HepG2 (cell line): ENCODE results near the gene MAST1. TPM values are rescaled to one million over a fixed set of nuclear protein-coding genes. Genes with fewer than 3 reads are reported as not detected.

ENCODE experiments used
- BORCS8-MEF2B ChIP-seq: sonication (generic); formaldehyde crosslinking; IDR thresholded peaks from 2 replicates; pipeline ENCODE4 v1.8.0; 2022; ENCODE audit warnings: mild to moderate bottlenecking, missing genetic modification reagents
- MYC ChIP-seq: sonication (generic); formaldehyde crosslinking; IDR thresholded peaks from 2 replicates; pipeline ENCODE4 v1.9.0; 2021; ENCODE audit warnings: missing genetic modification reagents, borderline replicate concordance
- PAF1 ChIP-seq: IDR thresholded peaks from 2 replicates; pipeline ENCODE4 v1.6.1; 2016; ENCODE audit warnings: missing genetic modification reagents, missing compliant biosample characterization
- PAX8 ChIP-seq: sonication (generic); formaldehyde crosslinking; IDR thresholded peaks from 2 replicates; pipeline ENCODE4 v1.8.0; 2022; ENCODE audit warnings: mild to moderate bottlenecking, missing genetic modification reagents, borderline replicate concordance
- SALL2 ChIP-seq: sonication (generic); formaldehyde crosslinking; IDR thresholded peaks from 2 replicates; pipeline ENCODE4 v1.8.1; 2023; ENCODE audit warnings: mild to moderate bottlenecking, missing genetic modification reagents, inconsistent platforms
- ZSCAN29 ChIP-seq: sonication (generic); formaldehyde crosslinking; conservative IDR thresholded peaks from 2 replicates; pipeline ENCODE4 v1.4.0; 2020; ENCODE audit warnings: mild to moderate bottlenecking, missing genetic modification reagents
- polyA plus RNA-seq, 8 experiments: library from polyadenylated mRNA; depleted of rRNA in 3 of 8; stranded (reverse) in 7 of 8; unstranded in 1 of 8; fragments of >200 nt; fragmentation: Illumina TruSeq in 4 of 8; extraction: Trizol in 4 of 8; gene quantifications; 2 replicates each; pipeline versions ENCODE4 v1.2.1 to v1.2.3, GENCODE V29; 2011 to 2016; ENCODE audit warnings: low read depth in 4 of 8, missing spikeins in 1 of 8, mixed read lengths in 1 of 8; ENCODE audit not compliant: insufficient read depth in 1 of 8
- total RNA-seq, 5 experiments: library from RNA; depleted of rRNA; stranded (reverse); fragments of >200 nt; fragmentation: Illumina TruSeq; extraction: Trizol; gene quantifications; 2 replicates each; pipeline ENCODE4 v1.2.3, GENCODE V29; 2016; ENCODE audit warnings: low read depth in 1 of 5
- TF ChIP-seq, protein P1 (sequence below): sonication (generic); formaldehyde crosslinking; IDR thresholded peaks from 2 replicates; pipeline ENCODE4 v1.4.0; 2020; ENCODE audit warnings: mild to moderate bottlenecking, missing genetic modification reagents
- TF ChIP-seq, protein P2 (sequence below): sonication (generic); formaldehyde crosslinking; IDR thresholded peaks from 2 replicates; pipeline ENCODE4; 2020; ENCODE audit warnings: missing genetic modification reagents, mild to moderate bottlenecking, borderline replicate concordance
- TF ChIP-seq, protein P3 (sequence below): sonication (generic); formaldehyde crosslinking; IDR thresholded peaks from 2 replicates; pipeline ENCODE4 v1.5.1; 2020; ENCODE audit warnings: missing genetic modification reagents, mild to moderate bottlenecking, borderline replicate concordance
- TF ChIP-seq, protein P4 (sequence below): sonication (generic); formaldehyde crosslinking; IDR thresholded peaks from 2 replicates; pipeline ENCODE4 v1.8.0; 2022; ENCODE audit warnings: mild to moderate bottlenecking, missing genetic modification reagents, moderate library complexity
- TF ChIP-seq, protein P5 (sequence below): sonication (generic); formaldehyde crosslinking; IDR thresholded peaks from 2 replicates; pipeline ENCODE4 v1.4.0; 2020; ENCODE audit warnings: mild to moderate bottlenecking, low read depth, missing genetic modification reagents
- TF ChIP-seq, protein P6 (sequence below): sonication (generic); formaldehyde crosslinking; IDR thresholded peaks from 2 replicates; pipeline ENCODE4 v1.8.0; 2022; ENCODE audit warnings: missing genetic modification reagents, mild to moderate bottlenecking, borderline replicate concordance
- TF ChIP-seq, protein P7 (sequence below): sonication (generic); formaldehyde crosslinking; IDR thresholded peaks from 2 replicates; pipeline ENCODE4 v1.4.0; 2020; ENCODE audit warnings: mild to moderate bottlenecking, missing genetic modification reagents

The MAST1 gene
- total and polyA plus RNA-seq, 2 of the 13 experiments (the other 11 are each of a cell fraction or from before 2014, with no cell fraction given), result 0.73 to 4.7 TPM

DNA sequence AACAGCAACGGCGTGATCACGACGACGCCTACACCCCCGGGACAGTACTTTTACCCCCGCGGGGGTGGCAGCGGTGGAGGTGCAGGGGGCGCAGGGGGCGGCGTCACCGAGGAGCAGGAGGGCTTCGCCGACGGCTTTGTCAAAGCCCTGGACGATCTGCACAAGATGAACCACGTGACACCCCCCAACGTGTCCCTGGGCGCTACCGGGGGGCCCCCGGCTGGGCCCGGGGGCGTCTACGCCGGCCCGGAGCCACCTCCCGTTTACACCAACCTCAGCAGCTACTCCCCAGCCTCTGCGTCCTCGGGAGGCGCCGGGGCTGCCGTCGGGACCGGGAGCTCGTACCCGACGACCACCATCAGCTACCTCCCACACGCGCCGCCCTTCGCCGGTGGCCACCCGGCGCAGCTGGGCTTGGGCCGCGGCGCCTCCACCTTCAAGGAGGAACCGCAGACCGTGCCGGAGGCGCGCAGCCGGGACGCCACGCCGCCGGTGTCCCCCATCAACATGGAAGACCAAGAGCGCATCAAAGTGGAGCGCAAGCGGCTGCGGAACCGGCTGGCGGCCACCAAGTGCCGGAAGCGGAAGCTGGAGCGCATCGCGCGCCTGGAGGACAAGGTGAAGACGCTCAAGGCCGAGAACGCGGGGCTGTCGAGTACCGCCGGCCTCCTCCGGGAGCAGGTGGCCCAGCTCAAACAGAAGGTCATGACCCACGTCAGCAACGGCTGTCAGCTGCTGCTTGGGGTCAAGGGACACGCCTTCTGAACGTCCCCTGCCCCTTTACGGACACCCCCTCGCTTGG lies 46.1 kb upstream of the MAST1 start (continued):
- TF ChIP-seq, protein P1, sequence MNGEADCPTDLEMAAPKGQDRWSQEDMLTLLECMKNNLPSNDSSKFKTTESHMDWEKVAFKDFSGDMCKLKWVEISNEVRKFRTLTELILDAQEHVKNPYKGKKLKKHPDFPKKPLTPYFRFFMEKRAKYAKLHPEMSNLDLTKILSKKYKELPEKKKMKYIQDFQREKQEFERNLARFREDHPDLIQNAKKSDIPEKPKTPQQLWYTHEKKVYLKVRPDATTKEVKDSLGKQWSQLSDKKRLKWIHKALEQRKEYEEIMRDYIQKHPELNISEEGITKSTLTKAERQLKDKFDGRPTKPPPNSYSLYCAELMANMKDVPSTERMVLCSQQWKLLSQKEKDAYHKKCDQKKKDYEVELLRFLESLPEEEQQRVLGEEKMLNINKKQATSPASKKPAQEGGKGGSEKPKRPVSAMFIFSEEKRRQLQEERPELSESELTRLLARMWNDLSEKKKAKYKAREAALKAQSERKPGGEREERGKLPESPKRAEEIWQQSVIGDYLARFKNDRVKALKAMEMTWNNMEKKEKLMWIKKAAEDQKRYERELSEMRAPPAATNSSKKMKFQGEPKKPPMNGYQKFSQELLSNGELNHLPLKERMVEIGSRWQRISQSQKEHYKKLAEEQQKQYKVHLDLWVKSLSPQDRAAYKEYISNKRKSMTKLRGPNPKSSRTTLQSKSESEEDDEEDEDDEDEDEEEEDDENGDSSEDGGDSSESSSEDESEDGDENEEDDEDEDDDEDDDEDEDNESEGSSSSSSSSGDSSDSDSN (CRISPR knock-in tag), result peak; percentile 35; the same call in 1 of the 2 replicates
- peak; percentile 53; the same call in 1 of the 2 replicates for TF ChIP-seq BORCS8-MEF2B (CRISPR knock-in tag)
- TF ChIP-seq, protein P2, sequence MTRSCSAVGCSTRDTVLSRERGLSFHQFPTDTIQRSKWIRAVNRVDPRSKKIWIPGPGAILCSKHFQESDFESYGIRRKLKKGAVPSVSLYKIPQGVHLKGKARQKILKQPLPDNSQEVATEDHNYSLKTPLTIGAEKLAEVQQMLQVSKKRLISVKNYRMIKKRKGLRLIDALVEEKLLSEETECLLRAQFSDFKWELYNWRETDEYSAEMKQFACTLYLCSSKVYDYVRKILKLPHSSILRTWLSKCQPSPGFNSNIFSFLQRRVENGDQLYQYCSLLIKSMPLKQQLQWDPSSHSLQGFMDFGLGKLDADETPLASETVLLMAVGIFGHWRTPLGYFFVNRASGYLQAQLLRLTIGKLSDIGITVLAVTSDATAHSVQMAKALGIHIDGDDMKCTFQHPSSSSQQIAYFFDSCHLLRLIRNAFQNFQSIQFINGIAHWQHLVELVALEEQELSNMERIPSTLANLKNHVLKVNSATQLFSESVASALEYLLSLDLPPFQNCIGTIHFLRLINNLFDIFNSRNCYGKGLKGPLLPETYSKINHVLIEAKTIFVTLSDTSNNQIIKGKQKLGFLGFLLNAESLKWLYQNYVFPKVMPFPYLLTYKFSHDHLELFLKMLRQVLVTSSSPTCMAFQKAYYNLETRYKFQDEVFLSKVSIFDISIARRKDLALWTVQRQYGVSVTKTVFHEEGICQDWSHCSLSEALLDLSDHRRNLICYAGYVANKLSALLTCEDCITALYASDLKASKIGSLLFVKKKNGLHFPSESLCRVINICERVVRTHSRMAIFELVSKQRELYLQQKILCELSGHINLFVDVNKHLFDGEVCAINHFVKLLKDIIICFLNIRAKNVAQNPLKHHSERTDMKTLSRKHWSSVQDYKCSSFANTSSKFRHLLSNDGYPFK (CRISPR knock-in tag), result no peak
- TF ChIP-seq, protein P3, sequence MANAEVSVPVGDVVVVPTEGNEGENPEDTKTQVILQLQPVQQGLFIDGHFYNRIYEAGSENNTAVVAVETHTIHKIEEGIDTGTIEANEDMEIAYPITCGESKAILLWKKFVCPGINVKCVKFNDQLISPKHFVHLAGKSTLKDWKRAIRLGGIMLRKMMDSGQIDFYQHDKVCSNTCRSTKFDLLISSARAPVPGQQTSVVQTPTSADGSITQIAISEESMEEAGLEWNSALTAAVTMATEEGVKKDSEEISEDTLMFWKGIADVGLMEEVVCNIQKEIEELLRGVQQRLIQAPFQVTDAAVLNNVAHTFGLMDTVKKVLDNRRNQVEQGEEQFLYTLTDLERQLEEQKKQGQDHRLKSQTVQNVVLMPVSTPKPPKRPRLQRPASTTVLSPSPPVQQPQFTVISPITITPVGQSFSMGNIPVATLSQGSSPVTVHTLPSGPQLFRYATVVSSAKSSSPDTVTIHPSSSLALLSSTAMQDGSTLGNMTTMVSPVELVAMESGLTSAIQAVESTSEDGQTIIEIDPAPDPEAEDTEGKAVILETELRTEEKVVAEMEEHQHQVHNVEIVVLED (CRISPR knock-in tag), result peak; percentile 19; the same call in 1 of the 2 replicates
- no peak for TF ChIP-seq ZSCAN29 (CRISPR knock-in tag)
- TF ChIP-seq, protein P4, sequence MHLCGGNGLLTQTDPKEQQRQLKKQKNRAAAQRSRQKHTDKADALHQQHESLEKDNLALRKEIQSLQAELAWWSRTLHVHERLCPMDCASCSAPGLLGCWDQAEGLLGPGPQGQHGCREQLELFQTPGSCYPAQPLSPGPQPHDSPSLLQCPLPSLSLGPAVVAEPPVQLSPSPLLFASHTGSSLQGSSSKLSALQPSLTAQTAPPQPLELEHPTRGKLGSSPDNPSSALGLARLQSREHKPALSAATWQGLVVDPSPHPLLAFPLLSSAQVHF (CRISPR knock-in tag), result no peak
- TF ChIP-seq MYC (CRISPR knock-in tag), result peak; percentile 85
- TF ChIP-seq PAF1 (CRISPR knock-in tag), result no peak
- TF ChIP-seq, protein P5, sequence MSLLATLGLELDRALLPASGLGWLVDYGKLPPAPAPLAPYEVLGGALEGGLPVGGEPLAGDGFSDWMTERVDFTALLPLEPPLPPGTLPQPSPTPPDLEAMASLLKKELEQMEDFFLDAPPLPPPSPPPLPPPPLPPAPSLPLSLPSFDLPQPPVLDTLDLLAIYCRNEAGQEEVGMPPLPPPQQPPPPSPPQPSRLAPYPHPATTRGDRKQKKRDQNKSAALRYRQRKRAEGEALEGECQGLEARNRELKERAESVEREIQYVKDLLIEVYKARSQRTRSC, result no peak
- TF ChIP-seq, protein P6, sequence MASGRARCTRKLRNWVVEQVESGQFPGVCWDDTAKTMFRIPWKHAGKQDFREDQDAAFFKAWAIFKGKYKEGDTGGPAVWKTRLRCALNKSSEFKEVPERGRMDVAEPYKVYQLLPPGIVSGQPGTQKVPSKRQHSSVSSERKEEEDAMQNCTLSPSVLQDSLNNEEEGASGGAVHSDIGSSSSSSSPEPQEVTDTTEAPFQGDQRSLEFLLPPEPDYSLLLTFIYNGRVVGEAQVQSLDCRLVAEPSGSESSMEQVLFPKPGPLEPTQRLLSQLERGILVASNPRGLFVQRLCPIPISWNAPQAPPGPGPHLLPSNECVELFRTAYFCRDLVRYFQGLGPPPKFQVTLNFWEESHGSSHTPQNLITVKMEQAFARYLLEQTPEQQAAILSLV (CRISPR knock-in tag), result peak; percentile 87; the same call in 1 of the 2 replicates
- TF ChIP-seq, protein P7, sequence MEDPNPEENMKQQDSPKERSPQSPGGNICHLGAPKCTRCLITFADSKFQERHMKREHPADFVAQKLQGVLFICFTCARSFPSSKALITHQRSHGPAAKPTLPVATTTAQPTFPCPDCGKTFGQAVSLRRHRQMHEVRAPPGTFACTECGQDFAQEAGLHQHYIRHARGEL (CRISPR knock-in tag), result no peak
- no peak for TF ChIP-seq PAX8 (CRISPR knock-in tag)
- TF ChIP-seq SALL2, result no peak; the same call in 1 of the 2 replicates
